ENCODE data around the gene RNFT2.

The RNFT2 gene

DNA sequence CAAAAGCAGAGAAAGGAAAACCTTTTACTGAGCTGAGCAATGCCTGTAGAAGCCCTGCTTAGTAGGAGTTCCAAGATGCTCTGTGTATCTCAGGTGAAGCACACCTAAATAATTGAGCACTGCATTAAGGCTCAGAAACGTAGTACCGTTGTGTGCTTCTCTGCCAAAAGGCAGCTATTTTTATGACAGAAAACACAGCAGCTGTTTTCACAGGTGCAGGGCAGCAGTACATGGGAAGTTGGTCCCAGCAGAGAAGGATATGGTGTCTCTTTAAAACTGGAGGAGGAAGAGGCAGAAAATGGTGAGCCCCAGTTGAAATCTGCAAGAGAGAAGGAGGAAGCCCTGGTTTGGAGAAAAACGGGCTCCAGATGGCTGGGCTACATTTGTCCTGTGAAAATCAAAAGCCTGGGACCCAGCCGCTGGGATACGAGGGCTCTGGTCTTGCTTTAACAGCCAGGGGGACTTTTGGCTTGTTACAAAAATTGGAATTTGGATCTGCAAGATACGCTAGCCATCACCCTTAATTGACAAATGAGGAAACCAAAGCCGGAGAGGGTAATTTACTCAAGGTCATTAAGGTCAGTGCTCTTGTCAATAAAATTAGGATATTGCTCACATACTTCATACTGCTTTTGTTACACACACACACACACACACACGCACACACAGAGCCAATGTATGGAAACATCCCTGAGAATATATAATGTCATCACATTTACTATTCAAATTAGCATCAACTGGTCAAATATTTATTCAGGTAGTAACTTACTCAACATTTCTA is 27.6 kb upstream of the RNFT2 start:
- DNase-seq (ENCODE audit: low read depth, low spot score) = no peak
- no peaks in the 10 kb centered on the region for H3K4me1 ChIP-seq (ENCODE audit: control insufficient read depth, insufficient read depth, low read length)
- no peaks in the 10 kb centered on the region for H3K27me3 ChIP-seq (ENCODE audit: control insufficient read depth, insufficient read depth, low read length)
- no CpG with 5 or more reads among the region's 8 CpGs for WGBS (ENCODE audit: insufficient coverage, insufficient read length)
- H3K36me3 ChIP-seq (ENCODE audit: control insufficient read depth, insufficient read depth, low read length) = no peaks in the 10 kb centered on the region
- H3K4me3 ChIP-seq (ENCODE audit: low read length) = no peak overlapping the region
- H3K27ac ChIP-seq (ENCODE audit: low read length) = no peak overlapping the region
- H3K9me3 ChIP-seq (ENCODE audit: control insufficient read depth, insufficient read depth, low read length) = no peaks in the 10 kb centered on the region

- no peak overlapping the region for H3K27ac ChIP-seq (ENCODE audit: low read length)
- WGBS (ENCODE audit: insufficient coverage, insufficient read length) = no CpG with 5 or more reads among the region's 17 CpGs
- H3K9me3 ChIP-seq (ENCODE audit: control insufficient read depth, insufficient read depth, low read length) = no peaks in the 10 kb centered on the region
- no peaks in the 10 kb centered on the region for H3K27me3 ChIP-seq (ENCODE audit: control insufficient read depth, insufficient read depth, low read length)
- DNase-seq (ENCODE audit: low read depth, low spot score) = no peak
- H3K4me3 ChIP-seq (ENCODE audit: low read length) = no peak overlapping the region
- H3K4me1 ChIP-seq (ENCODE audit: control insufficient read depth, insufficient read depth, low read length) = no peaks in the 10 kb centered on the region
- H3K36me3 ChIP-seq (ENCODE audit: control insufficient read depth, insufficient read depth, low read length) = no peaks in the 10 kb centered on the region
These were observed 25.4 kb upstream of the RNFT2 start for GRCh38 chr12:116712458-116713303.

DNA sequence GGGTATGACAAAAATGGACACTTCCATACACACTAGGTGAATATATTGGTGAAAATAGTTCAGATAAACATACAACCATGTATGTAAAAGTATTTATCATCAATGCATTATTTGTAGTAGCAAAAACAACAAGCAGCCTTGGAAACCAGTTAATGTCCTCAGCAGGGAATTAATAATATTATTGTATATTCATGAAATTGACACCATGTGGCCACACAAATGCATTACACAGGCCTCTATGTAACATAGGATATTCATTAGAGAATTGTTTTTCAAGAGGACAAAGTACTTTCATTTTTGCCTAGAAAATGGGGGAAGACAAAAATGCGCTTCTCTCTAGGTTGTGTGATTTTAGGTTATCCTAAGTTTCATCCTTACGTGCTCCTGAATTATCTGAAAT is 24.6 kb upstream of the RNFT2 start:
- Histone ChIP-seq H3K36me3 (ENCODE audit: control insufficient read depth, insufficient read depth, low read length) (no peaks in the 10 kb centered on the region), H3K27me3 (ENCODE audit: control insufficient read depth, insufficient read depth, low read length) (no peaks in the 10 kb centered on the region), H3K4me1 (ENCODE audit: control insufficient read depth, insufficient read depth, low read length) (no peaks in the 10 kb centered on the region), H3K4me3 (ENCODE audit: low read length) (no peak overlapping the region), H3K27ac (ENCODE audit: low read length) (no peak overlapping the region), H3K9me3 (ENCODE audit: control insufficient read depth, insufficient read depth, low read length) (no peaks in the 10 kb centered on the region)
- DNase-seq (ENCODE audit: low read depth, low spot score) = no peak
- no CpG with 5 or more reads among the region's 2 CpGs for WGBS (ENCODE audit: insufficient coverage, insufficient read length)

GRCh38 chr12:116714175-116714574 is 23.9 kb upstream of the RNFT2 start:
- H3K36me3 ChIP-seq (ENCODE audit: control insufficient read depth, insufficient read depth, low read length) = no peaks in the 10 kb centered on the region
- H3K27me3 ChIP-seq (ENCODE audit: control insufficient read depth, insufficient read depth, low read length) = no peaks in the 10 kb centered on the region
- DNase-seq (ENCODE audit: low read depth, low spot score) = no peak
- H3K4me1 ChIP-seq (ENCODE audit: control insufficient read depth, insufficient read depth, low read length) = no peaks in the 10 kb centered on the region
- no peak overlapping the region for H3K4me3 ChIP-seq (ENCODE audit: low read length)
- no peak overlapping the region for H3K27ac ChIP-seq (ENCODE audit: low read length)
- H3K9me3 ChIP-seq (ENCODE audit: control insufficient read depth, insufficient read depth, low read length) = no peaks in the 10 kb centered on the region
- no CpG with 5 or more reads among the region's 9 CpGs for WGBS (ENCODE audit: insufficient coverage, insufficient read length)

- H3K4me3 ChIP-seq (ENCODE audit: low read length) = no peak overlapping the region
These were observed 20.4 kb upstream of the RNFT2 start for GRCh38 chr12:116717466-116718437.

DNA sequence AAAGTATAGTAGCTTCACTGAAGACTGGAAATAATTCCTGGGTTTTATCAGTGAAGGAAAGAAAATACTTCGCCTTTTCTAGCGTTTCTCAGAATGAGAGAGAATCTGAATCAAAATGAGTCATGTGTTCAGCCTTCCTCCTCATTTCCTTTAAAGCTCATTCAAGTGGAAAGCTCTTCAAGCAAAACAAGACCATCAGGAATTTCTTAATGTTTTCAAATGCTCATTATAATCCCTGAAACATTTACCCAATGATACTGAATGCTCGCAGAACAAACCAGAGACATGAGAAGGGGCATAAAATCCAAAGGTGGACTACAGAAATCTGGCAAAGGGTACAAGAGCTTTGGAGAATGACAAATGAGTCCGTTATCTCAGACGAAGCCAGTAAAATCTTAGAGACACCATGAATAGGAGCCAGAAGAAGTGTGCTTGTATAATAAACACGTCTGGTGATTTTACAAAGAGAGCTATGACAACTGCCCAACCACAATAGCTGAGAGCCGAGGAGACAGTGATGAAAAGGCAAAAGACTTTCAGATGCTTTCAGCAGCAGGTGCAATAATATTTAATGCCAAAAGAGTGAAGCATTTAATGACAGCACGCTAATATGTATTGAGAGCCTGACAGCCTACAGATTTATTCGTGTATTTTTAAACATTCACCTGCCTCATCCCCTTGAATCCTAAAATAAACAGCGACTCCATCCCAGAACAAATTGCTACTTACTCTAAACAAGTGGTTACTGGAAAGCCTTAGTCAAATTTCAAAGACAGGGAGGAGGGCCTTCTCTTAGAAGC is 19.3 kb upstream of the RNFT2 start:
- Histone ChIP-seq H3K4me3 (ENCODE audit: low read length) (no peak overlapping the region), H3K9me3 (ENCODE audit: control insufficient read depth, insufficient read depth, low read length) (no peaks in the 10 kb centered on the region), H3K27me3 (ENCODE audit: control insufficient read depth, insufficient read depth, low read length) (no peaks in the 10 kb centered on the region), H3K27ac (ENCODE audit: low read length) (no peak overlapping the region), H3K36me3 (ENCODE audit: control insufficient read depth, insufficient read depth, low read length) (no peaks in the 10 kb centered on the region), H3K4me1 (ENCODE audit: control insufficient read depth, insufficient read depth, low read length) (peaks cover 1% of the 10 kb centered on the region; the same call in 1 of the 2 replicates)
- no peak for DNase-seq (ENCODE audit: low read depth, low spot score)
- no CpG with 5 or more reads among the region's 10 CpGs for WGBS (ENCODE audit: insufficient coverage, insufficient read length)

More at GRCh38 chr12:116717466-116718437, 20.4 kb upstream of the RNFT2 start:
- WGBS (ENCODE audit: insufficient coverage, insufficient read length) = no CpG with 5 or more reads among the region's 27 CpGs
- H3K36me3 ChIP-seq (ENCODE audit: control insufficient read depth, insufficient read depth, low read length) = no peaks in the 10 kb centered on the region
- no peaks in the 10 kb centered on the region for H3K27me3 ChIP-seq (ENCODE audit: control insufficient read depth, insufficient read depth, low read length)
- no peak overlapping the region for H3K27ac ChIP-seq (ENCODE audit: low read length)
- no peaks in the 10 kb centered on the region for H3K9me3 ChIP-seq (ENCODE audit: control insufficient read depth, insufficient read depth, low read length)
- peaks cover 1% of the 10 kb centered on the region; the same call in 1 of the 2 replicates for H3K4me1 ChIP-seq (ENCODE audit: control insufficient read depth, insufficient read depth, low read length)
- DNase-seq (ENCODE audit: low read depth, low spot score) = no peak

DNA sequence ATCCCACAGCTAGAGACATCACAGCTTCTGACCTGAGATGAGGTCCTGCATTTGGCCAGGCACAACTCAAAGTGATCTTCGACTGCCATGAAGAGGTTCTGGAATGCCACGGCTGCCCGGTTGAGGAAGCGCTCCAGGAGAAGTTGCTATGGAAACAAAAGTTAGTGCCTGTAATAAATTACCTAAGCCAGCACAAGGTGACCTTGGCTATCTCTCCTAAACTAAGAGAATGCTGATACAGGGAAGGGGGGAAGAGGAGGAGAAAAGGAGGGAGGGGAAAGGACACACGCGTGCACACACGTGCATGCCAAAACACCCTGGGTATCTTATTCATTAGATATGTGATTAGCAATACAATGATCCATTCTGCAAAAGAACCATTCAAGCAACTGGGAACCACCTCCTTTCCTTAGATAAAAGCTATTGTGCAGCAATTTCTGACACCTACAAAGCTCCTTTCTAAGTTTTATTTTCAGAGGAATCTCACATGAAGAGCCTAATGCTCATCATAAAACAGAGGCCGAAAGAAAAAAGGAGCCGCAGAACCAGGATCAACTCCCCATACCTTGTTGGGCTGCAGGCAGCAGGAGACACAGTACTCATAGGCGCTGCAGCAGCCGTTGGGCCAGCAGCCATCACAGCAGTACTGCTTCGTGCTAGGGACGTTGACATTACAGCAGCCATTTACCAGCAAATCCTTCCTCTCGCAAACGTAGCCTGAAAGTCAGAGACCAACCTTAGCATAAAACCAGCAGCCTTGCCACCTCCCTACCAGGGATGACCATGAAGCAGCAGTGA is 18.2 kb upstream of the RNFT2 start:
- Histone ChIP-seq H3K4me1 (ENCODE audit: control insufficient read depth, insufficient read depth, low read length) (peaks cover 1% of the 10 kb centered on the region; the same call in 1 of the 2 replicates), H3K27ac (ENCODE audit: low read length) (no peak overlapping the region), H3K4me3 (ENCODE audit: low read length) (no peak overlapping the region), H3K36me3 (ENCODE audit: control insufficient read depth, insufficient read depth, low read length) (no peaks in the 10 kb centered on the region), H3K27me3 (ENCODE audit: control insufficient read depth, insufficient read depth, low read length) (no peaks in the 10 kb centered on the region), H3K9me3 (ENCODE audit: control insufficient read depth, insufficient read depth, low read length) (no peaks in the 10 kb centered on the region)
- no CpG with 5 or more reads among the region's 15 CpGs for WGBS (ENCODE audit: insufficient coverage, insufficient read length)
- DNase-seq (ENCODE audit: low read depth, low spot score) = no peak

DNA sequence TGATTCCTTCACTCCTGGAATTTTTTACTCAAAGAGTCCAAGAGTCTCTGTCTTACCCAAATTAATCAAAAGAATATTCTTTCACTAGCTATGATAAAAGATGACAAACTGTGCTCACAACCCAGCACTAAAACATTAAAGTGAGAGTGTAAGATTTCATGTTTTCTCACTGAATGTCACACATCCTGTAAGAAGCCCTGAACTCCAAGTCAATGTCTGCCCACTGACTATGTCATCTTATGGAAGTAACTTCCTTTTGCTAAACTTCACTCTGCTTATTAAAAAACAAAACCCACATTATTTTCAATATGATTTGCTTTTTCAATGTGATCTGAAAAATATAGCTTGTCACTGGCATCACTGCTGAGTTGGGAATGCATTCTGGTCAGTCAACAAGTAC is 15.9 kb upstream of the RNFT2 start:
- Histone ChIP-seq H3K27ac (ENCODE audit: low read length) (no peak overlapping the region), H3K4me1 (ENCODE audit: control insufficient read depth, insufficient read depth, low read length) (peaks cover 3% of the 10 kb centered on the region; the same call in 1 of the 2 replicates), H3K36me3 (ENCODE audit: control insufficient read depth, insufficient read depth, low read length) (no peaks in the 10 kb centered on the region), H3K9me3 (ENCODE audit: control insufficient read depth, insufficient read depth, low read length) (no peaks in the 10 kb centered on the region), H3K27me3 (ENCODE audit: control insufficient read depth, insufficient read depth, low read length) (no peaks in the 10 kb centered on the region), H3K4me3 (ENCODE audit: low read length) (no peak overlapping the region)
- DNase-seq (ENCODE audit: low read depth, low spot score) = no peak

GRCh38 chr12:116726694-116727093 is 11.4 kb upstream of the RNFT2 start:
- H3K9me3 ChIP-seq (ENCODE audit: control insufficient read depth, insufficient read depth, low read length) = no peaks in the 10 kb centered on the region
- no peaks in the 10 kb centered on the region for H3K36me3 ChIP-seq (ENCODE audit: control insufficient read depth, insufficient read depth, low read length)
- WGBS (ENCODE audit: insufficient coverage, insufficient read length) = no CpG with 5 or more reads among the region's 4 CpGs
- no peaks in the 10 kb centered on the region for H3K27me3 ChIP-seq (ENCODE audit: control insufficient read depth, insufficient read depth, low read length)
- DNase-seq (ENCODE audit: low read depth, low spot score) = no peak
- 0 out of 2 replicates have a peak, but pooled peaks cover 1% of the 10 kb centered on the region for H3K4me1 ChIP-seq (ENCODE audit: control insufficient read depth, insufficient read depth, low read length)
- no peak overlapping the region for H3K27ac ChIP-seq (ENCODE audit: low read length)
- no peak overlapping the region for H3K4me3 ChIP-seq (ENCODE audit: low read length)

Data from iPS DF 6.9 (cell line).